K562 (cell line): ENCODE results near the gene FGFRL1. TPM values are rescaled to one million over a fixed set of nuclear protein-coding genes. Genes with fewer than 3 reads are reported as not detected.

Experiments
- FOS ChIP-seq: IDR thresholded peaks from 3 replicates; pipeline ENCODE4 v1.6.1; 2011; ENCODE audit not compliant: insufficient read length; ENCODE audit errors: extremely low read depth
- FOSL1 ChIP-seq: fragments of 200-800 bp; sonication (Bioruptor generic); conservative IDR thresholded peaks from 2 replicates; pipeline ENCODE4 v1.6.1; 2016; ENCODE audit warnings: missing genetic modification characterization, missing compliant biosample characterization
- FOXK2 ChIP-seq, 2 experiments: fragments of 450-650 bp; IDR thresholded peaks in 1 of 2; conservative IDR thresholded peaks in 1 of 2; 2 replicates each; pipeline ENCODE4 v1.6.1; 2016; ENCODE audit warnings: low read depth in 2 of 2, mild to moderate bottlenecking in 1 of 2
- KLF13 ChIP-seq: fragments of 450-650 bp; IDR thresholded peaks from 2 replicates; pipeline ENCODE4 v1.6.1; 2016; ENCODE audit warnings: missing genetic modification characterization, low read depth, mild to moderate bottlenecking, missing compliant biosample characterization, moderate library complexity, borderline replicate concordance
- MCM5 ChIP-seq: fragments of 450-650 bp; IDR thresholded peaks from 2 replicates; pipeline ENCODE4 v1.6.1; 2016; ENCODE audit warnings: low read depth
- NFRKB ChIP-seq: fragments of 450-650 bp; IDR thresholded peaks from 2 replicates; pipeline ENCODE4 v1.6.1; 2016; ENCODE audit warnings: low read depth
- NR4A1 ChIP-seq, 2 experiments: fragments of 250-450 bp in 1 of 2; fragments of 450-650 bp in 1 of 2; sonication (Bioruptor Pico) in 1 of 2; IDR thresholded peaks; 2 replicates each; pipeline versions ENCODE4 v1.4.0 to v1.6.1; 2016 to 2020; ENCODE audit warnings: mild to moderate bottlenecking in 2 of 2, missing compliant biosample characterization in 1 of 2, missing genetic modification characterization in 1 of 2, moderate library complexity in 1 of 2
- U2AF2 ChIP-seq: fragments of 200-400 bp; formaldehyde crosslinking; optimal IDR thresholded peaks from 2 replicates; pipeline ENCODE3; 2017; ENCODE audit warnings: low read depth, mild to moderate bottlenecking, low read length
- ZBTB7A ChIP-seq: IDR thresholded peaks from 2 replicates; pipeline ENCODE4 v1.6.1; 2011; ENCODE audit warnings: low read depth, mild to moderate bottlenecking, low read length, moderate library complexity, borderline replicate concordance; ENCODE audit not compliant: control insufficient read depth
- ZKSCAN8 ChIP-seq: fragments of 200-800 bp; sonication (Bioruptor generic); IDR thresholded peaks from 2 replicates; pipeline ENCODE4 v1.6.1; 2016; ENCODE audit warnings: missing genetic modification characterization, missing compliant biosample characterization
- polyA plus RNA-seq, 8 experiments: library from polyadenylated mRNA; depleted of rRNA in 4 of 8; stranded (reverse) in 5 of 8; unstranded in 3 of 8; fragments of >200 nt; fragmentation: Nextera tagmentation in 2 of 8; fragmentation: Illumina TruSeq in 1 of 8; extraction: Ambion mirVana in 2 of 8; extraction: Trizol in 1 of 8; gene quantifications; 2 replicates each; pipeline versions ENCODE4 v1.2.1 to v1.2.3, GENCODE V29; 2011 to 2014; ENCODE audit warnings: inconsistent platforms in 1 of 8, missing spikeins in 1 of 8
- total RNA-seq, 7 experiments: library from RNA; depleted of rRNA in 6 of 7; stranded (reverse); fragments of >200 nt in 6 of 7; fragmentation: Illumina TruSeq in 2 of 7; extraction: Trizol in 2 of 7; gene quantifications; 2 replicates each; pipeline versions ENCODE4 v1.2.1 to v1.2.3, GENCODE V29; 2011 to 2021; ENCODE audit warnings: low replicate concordance in 1 of 7
- TF ChIP-seq, protein P1 (sequence below), 2 experiments: fragments of 450-650 bp; IDR thresholded peaks; 2 replicates each; pipeline ENCODE4 v1.6.1; 2016
- TF ChIP-seq, protein P2 (sequence below): sonication (generic); formaldehyde crosslinking; IDR thresholded peaks from 2 replicates; pipeline ENCODE4 v1.4.0; 2020; ENCODE audit warnings: mild to moderate bottlenecking, missing genetic modification reagents
- TF ChIP-seq, protein P3 (sequence below): fragments of 450-650 bp; IDR thresholded peaks from 2 replicates; pipeline ENCODE4 v1.6.1; 2018; ENCODE audit warnings: mild to moderate bottlenecking, low read depth; ENCODE audit not compliant: partially characterized antibody
- TF ChIP-seq, protein P4 (sequence below), 2 experiments: IDR thresholded peaks; 2 replicates each; pipeline ENCODE4 v1.6.1; 2011; ENCODE audit warnings: borderline replicate concordance in 1 of 2, control low read depth in 1 of 2, low read depth in 1 of 2, low read length in 1 of 2, mild to moderate bottlenecking in 1 of 2, mixed read lengths in 1 of 2, moderate library complexity in 1 of 2; ENCODE audit not compliant: insufficient read depth in 1 of 2, insufficient read length in 1 of 2, poor library complexity in 1 of 2, severe bottlenecking in 1 of 2; ENCODE audit errors: extremely low read depth in 1 of 2
- TF ChIP-seq, protein P5 (sequence below): fragments of 450-650 bp; formaldehyde crosslinking; IDR thresholded peaks from 2 replicates; pipeline ENCODE4 v1.4.0; 2020; ENCODE audit warnings: mild to moderate bottlenecking, mixed read lengths

Gene FGFRL1
- total and polyA plus RNA-seq, 9 of the 15 experiments (the other 6 are each of a cell fraction or from before 2014, with no cell fraction given): 0.34 to 49.9 (median 14.6) TPM

DNA sequence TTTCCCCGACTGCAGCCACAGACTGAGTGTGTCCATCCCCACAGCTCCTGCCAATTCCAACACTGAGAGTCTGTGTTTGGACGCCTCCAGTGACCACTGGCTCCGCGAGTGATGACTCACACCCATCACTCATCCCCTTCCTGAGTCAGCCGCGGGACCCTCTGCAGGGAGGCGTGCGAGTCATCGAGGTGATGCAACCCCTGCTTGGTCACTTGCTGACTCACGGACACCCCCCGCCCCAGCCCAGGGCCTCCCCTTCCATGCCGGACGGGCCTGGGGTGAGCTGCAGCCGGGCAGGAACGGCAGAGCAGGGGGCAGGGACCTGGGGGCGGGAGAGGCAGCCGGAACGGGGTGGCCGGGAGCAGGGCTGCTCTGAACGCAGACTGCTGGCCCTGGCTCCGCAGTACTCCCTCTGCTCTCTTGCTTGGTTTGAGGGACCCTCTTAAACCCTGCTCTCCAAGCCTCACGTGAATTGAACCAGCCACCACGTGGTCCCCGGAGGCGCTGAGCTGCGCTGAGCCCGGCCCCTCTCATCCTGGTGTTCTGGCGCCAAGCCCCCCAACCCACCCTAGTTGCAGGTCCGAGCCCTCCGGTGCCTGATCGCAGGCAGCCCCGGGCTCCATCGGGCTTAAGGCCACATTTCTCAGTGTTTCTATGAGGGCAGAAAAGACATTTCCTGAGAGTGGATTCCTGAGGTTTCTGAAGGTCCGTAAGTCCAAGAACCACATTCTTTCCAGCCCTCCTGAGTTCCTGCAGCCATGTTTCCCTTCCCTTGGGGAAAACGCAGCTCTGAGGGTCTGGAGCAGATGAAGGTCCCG is 32.4 kb downstream of the FGFRL1 start (continued):
- peak; percentile 82; the same call in 1 of the 2 replicates for TF ChIP-seq NR4A1 (CRISPR knock-in tag; IDR thresholded peaks at IDR 0.05)
- peak; percentile 69 for TF ChIP-seq NR4A1 (tag; IDR thresholded peaks at IDR 0.05)
- peak; percentile 100 for TF ChIP-seq FOSL1 (tag)
- TF ChIP-seq NFRKB: peak; percentile 94; the same call in 1 of the 2 replicates
- TF ChIP-seq, protein P1, sequence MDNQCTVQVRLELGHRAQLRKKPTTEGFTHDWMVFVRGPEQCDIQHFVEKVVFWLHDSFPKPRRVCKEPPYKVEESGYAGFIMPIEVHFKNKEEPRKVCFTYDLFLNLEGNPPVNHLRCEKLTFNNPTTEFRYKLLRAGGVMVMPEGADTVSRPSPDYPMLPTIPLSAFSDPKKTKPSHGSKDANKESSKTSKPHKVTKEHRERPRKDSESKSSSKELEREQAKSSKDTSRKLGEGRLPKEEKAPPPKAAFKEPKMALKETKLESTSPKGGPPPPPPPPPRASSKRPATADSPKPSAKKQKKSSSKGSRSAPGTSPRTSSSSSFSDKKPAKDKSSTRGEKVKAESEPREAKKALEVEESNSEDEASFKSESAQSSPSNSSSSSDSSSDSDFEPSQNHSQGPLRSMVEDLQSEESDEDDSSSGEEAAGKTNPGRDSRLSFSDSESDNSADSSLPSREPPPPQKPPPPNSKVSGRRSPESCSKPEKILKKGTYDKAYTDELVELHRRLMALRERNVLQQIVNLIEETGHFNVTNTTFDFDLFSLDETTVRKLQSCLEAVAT (IDR thresholded peaks at IDR 0.05): peak in 1 of 2 experiments; percentile 26; a peak in 1 of 4 replicates
- 0 out of 2 replicates have a peak, but pooled peaks have one; percentile 47 for TF ChIP-seq ZKSCAN8 (CRISPR knock-in tag)
- no peak for TF ChIP-seq MCM5
- TF ChIP-seq, protein P2, sequence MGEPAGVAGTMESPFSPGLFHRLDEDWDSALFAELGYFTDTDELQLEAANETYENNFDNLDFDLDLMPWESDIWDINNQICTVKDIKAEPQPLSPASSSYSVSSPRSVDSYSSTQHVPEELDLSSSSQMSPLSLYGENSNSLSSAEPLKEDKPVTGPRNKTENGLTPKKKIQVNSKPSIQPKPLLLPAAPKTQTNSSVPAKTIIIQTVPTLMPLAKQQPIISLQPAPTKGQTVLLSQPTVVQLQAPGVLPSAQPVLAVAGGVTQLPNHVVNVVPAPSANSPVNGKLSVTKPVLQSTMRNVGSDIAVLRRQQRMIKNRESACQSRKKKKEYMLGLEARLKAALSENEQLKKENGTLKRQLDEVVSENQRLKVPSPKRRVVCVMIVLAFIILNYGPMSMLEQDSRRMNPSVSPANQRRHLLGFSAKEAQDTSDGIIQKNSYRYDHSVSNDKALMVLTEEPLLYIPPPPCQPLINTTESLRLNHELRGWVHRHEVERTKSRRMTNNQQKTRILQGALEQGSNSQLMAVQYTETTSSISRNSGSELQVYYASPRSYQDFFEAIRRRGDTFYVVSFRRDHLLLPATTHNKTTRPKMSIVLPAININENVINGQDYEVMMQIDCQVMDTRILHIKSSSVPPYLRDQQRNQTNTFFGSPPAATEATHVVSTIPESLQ (CRISPR knock-in tag): peak; percentile 86; the same call in 1 of the 2 replicates
- TF ChIP-seq, protein P3, sequence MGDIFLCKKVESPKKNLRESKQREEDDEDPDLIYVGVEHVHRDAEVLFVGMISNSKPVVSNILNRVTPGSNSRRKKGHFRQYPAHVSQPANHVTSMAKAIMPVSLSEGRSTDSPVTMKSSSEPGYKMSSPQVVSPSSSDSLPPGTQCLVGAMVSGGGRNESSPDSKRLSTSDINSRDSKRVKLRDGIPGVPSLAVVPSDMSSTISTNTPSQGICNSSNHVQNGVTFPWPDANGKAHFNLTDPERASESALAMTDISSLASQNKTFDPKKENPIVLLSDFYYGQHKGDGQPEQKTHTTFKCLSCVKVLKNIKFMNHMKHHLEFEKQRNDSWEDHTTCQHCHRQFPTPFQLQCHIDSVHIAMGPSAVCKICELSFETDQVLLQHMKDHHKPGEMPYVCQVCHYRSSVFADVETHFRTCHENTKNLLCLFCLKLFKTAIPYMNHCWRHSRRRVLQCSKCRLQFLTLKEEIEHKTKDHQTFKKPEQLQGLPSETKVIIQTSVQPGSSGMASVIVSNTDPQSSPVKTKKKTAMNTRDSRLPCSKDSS: no peak
- peak; percentile 24 to 55; a peak in 1 of 4 replicates for TF ChIP-seq FOXK2 (conservative IDR thresholded peaks at IDR 0.05 in 1 of 2, IDR thresholded peaks at IDR 0.05 in 1 of 2; ENCODE audit: low read depth in 2 of 2)
- TF ChIP-seq KLF13 (tag): 0 out of 2 replicates have a peak, but pooled peaks have one; percentile 44
- peak; percentile 100 for TF ChIP-seq ZBTB7A
- TF ChIP-seq, protein P4, sequence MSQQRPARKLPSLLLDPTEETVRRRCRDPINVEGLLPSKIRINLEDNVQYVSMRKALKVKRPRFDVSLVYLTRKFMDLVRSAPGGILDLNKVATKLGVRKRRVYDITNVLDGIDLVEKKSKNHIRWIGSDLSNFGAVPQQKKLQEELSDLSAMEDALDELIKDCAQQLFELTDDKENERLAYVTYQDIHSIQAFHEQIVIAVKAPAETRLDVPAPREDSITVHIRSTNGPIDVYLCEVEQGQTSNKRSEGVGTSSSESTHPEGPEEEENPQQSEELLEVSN (IDR thresholded peaks at IDR 0.05; ENCODE audit: borderline replicate concordance in 1 of 2, extremely low read depth in 1 of 2, insufficient read depth in 1 of 2, insufficient read length in 1 of 2, low read depth in 1 of 2, low read length in 1 of 2, poor library complexity in 1 of 2, severe bottlenecking in 1 of 2): peak; percentile 71 to 73
- TF ChIP-seq, protein P5, sequence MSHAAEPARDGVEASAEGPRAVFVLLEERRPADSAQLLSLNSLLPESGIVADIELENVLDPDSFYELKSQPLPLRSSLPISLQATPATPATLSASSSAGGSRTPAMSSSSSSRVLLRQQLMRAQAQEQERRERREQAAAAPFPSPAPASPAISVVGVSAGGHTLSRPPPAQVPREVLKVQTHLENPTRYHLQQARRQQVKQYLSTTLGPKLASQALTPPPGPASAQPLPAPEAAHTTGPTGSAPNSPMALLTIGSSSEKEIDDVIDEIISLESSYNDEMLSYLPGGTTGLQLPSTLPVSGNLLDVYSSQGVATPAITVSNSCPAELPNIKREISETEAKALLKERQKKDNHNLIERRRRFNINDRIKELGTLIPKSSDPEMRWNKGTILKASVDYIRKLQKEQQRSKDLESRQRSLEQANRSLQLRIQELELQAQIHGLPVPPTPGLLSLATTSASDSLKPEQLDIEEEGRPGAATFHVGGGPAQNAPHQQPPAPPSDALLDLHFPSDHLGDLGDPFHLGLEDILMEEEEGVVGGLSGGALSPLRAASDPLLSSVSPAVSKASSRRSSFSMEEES: no peak
- TF ChIP-seq FOS: peak; percentile 89
- no peak for TF ChIP-seq U2AF2
